Stimulated activated memory B cell treated with anti-CD40 and anti-IgM and Interleukin-4, amounts not matched to agents 10 μg/mL and 1 μg/mL and 100 μg/mL, for 72 hours (primary cell): ENCODE data around the gene SYTL2.
"Not testable (repeated sequence)": the region's sequence is repeated elsewhere in the genome, so short reads cannot be mapped to it uniquely, and the experiment has no call there.

Source experiments
- ATAC-seq: fragments of 150-1000 bp; cut with Tn5 transposase; 2 replicates; pipeline ENCODE4 v1.10.0; 2021
- H3K27ac Mint-ChIP-seq: one replicate; pipeline ENCODE4 v1.8.0; 2022; ENCODE audit warnings: mild to moderate bottlenecking, mixed read lengths
- H3K27me3 Mint-ChIP-seq: one replicate; pipeline ENCODE4 v1.8.0; 2022; ENCODE audit warnings: mixed read lengths
- H3K36me3 Mint-ChIP-seq: one replicate; pipeline ENCODE4 v1.8.0; 2022; ENCODE audit warnings: mixed read lengths
- H3K4me1 Mint-ChIP-seq: one replicate; pipeline ENCODE4 v1.8.0; 2022; ENCODE audit warnings: mixed read lengths
- H3K4me3 Mint-ChIP-seq: one replicate; pipeline ENCODE4 v1.8.0; 2022; ENCODE audit warnings: mild to moderate bottlenecking, moderate library complexity, mixed read lengths
- H3K9me3 Mint-ChIP-seq: one replicate; pipeline ENCODE4 v1.8.0; 2022; ENCODE audit warnings: mixed read lengths

SYTL2 gene

GRCh38 chr11:85663753-85664614 lies 147.0 kb downstream of the SYTL2 start:
- H3K4me1 Mint-ChIP-seq: peaks cover 41% of the 10 kb centered on the region
- peak overlapping the region; percentile 91 for H3K27ac Mint-ChIP-seq
- no peaks in the 10 kb centered on the region for H3K27me3 Mint-ChIP-seq
- H3K4me3 Mint-ChIP-seq: peak overlapping the region; percentile 96
- peak; percentile 83 for ATAC-seq
- H3K9me3 Mint-ChIP-seq: no peaks in the 10 kb centered on the region
- H3K36me3 Mint-ChIP-seq: peaks cover 39% of the 10 kb centered on the region

DNA sequence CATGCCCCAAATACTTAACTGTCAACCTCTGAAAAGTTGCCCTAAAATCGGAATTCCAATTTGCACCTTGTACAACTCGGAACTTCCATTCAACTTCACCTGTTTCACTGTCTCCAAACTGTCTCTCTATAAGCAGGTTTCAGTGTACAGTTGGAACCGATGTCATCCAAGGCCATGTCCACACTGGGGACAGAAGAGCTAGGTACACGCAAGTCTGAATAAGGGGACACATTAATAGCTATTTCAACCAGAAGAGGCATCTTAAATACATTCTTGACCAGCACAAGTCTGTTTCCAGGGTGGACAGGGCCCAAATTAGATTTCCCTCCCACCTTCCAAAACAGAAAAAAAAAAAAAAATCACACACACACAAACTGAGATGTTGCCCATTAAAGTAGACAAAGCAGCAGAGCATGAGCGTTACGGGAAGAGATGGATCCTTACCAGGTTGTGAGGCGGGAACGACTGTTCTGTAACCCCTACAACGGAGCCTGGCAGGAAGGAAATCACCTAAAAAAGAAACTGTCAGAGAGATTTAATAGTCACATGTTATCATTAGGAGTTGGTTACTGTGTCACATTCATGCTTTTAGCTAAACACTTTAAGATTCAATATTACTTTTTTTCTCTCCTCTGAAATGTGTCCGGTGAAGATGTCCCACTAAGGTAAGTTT lies 147.7 kb downstream of the SYTL2 start:
- H3K4me1 Mint-ChIP-seq: peaks cover 41% of the 10 kb centered on the region

GRCh38 chr11:85661972-85662664 lies 148.8 kb downstream of the SYTL2 start:
- ATAC-seq: no peak
- Mint-ChIP-seq H3K27me3 (no peaks in the 10 kb centered on the region), H3K27ac (no peak overlapping the region), H3K4me1 (peaks cover 41% of the 10 kb centered on the region), H3K36me3 (peaks cover 39% of the 10 kb centered on the region), H3K4me3 (peak overlapping the region; percentile 41), H3K9me3 (no peaks in the 10 kb centered on the region)

More for the DNA sequence above, 147.7 kb downstream of the SYTL2 start:
- H3K27me3 Mint-ChIP-seq: no peaks in the 10 kb centered on the region
- peaks cover 39% of the 10 kb centered on the region for H3K36me3 Mint-ChIP-seq
- ATAC-seq: no peak
- H3K4me3 Mint-ChIP-seq: peak overlapping the region; percentile 96
- no peaks in the 10 kb centered on the region for H3K9me3 Mint-ChIP-seq
- peak overlapping the region; percentile 91 for H3K27ac Mint-ChIP-seq

DNA sequence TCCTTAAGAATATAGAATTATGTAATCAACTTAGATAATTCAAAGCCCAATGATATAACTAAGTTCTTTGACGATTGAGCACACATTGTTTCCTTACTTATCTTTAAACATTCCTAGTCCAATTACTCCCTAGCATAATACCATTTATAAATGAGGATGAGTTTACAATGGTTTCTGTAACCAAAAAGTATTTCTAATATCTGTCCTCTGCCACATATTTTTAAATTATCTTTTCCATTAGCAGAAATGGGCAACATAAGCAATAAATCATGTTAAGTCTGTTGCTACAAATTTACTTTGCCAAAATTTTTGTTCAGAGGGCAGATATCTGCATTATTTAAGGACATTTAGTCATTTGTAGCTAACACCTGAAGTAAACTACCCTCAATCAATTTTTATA lies 152.8 kb downstream of the SYTL2 start:
- Mint-ChIP-seq H3K4me1 (peaks cover 32% of the 10 kb centered on the region), H3K4me3 (no peak overlapping the region), H3K36me3 (peaks cover 34% of the 10 kb centered on the region), H3K9me3 (no peaks in the 10 kb centered on the region), H3K27me3 (no peaks in the 10 kb centered on the region), H3K27ac (no peak overlapping the region)
- no peak for ATAC-seq

DNA sequence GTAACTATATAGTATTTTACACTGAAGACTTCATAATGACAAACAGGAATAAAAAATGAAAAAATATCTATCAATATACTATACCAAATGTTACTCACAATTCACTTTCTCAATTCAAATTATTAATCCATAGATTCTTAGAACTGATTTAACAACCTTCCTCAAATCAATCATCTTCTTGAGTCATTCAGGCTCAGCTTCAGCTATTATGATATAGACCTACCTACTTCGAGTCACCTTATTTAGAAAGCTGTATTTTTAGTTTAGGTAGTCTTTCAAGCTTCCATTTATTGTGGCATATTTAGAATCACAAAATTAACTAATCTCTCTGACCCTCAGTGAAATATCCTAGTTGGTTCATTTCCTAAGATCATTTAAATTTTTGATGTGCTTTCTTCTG lies 154.2 kb downstream of the SYTL2 start:
- ATAC-seq: no peak

DNA sequence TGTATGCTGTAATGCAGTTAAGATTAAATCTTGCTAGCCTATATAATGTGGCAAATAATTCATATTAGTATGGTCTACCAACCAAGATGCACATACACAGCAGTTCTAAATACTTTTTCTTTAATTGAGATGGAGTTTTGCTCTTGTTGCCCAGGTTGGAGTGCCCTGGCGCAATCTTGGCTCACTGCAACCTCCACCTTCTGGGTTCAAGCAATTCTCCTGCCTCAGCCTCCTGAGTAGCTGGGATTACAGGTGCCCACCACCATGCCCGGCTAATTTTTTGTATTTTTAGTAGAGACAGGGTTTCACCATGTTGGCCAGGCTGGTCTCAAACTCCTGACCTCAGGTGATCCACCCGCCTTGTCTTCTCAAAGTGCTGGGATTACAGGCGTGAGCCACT lies 156.6 kb downstream of the SYTL2 start:
- not testable (repeated sequence) for H3K9me3 Mint-ChIP-seq, H3K27me3 Mint-ChIP-seq, H3K27ac Mint-ChIP-seq, ATAC-seq, H3K4me3 Mint-ChIP-seq
- H3K4me1 Mint-ChIP-seq: peaks cover 10% of the 10 kb centered on the region
- H3K36me3 Mint-ChIP-seq: peaks cover 23% of the 10 kb centered on the region

More for the DNA sequence above, 154.2 kb downstream of the SYTL2 start:
- H3K4me1 Mint-ChIP-seq: peaks cover 32% of the 10 kb centered on the region
- H3K9me3 Mint-ChIP-seq: no peaks in the 10 kb centered on the region
- peaks cover 35% of the 10 kb centered on the region for H3K36me3 Mint-ChIP-seq
- H3K27me3 Mint-ChIP-seq: no peaks in the 10 kb centered on the region
- no peak overlapping the region for H3K4me3 Mint-ChIP-seq
- H3K27ac Mint-ChIP-seq: no peak overlapping the region

GRCh38 chr11:85652786-85653447 lies 158.0 kb downstream of the SYTL2 start:
- no peak for ATAC-seq
- peaks cover 22% of the 10 kb centered on the region for H3K36me3 Mint-ChIP-seq
- H3K4me3 Mint-ChIP-seq: no peak overlapping the region
- peaks cover 9% of the 10 kb centered on the region for H3K4me1 Mint-ChIP-seq
- H3K27me3 Mint-ChIP-seq: no peaks in the 10 kb centered on the region
- no peak overlapping the region for H3K27ac Mint-ChIP-seq
- no peaks in the 10 kb centered on the region for H3K9me3 Mint-ChIP-seq

- H3K9me3 Mint-ChIP-seq: no peaks in the 10 kb centered on the region
- no peak overlapping the region for H3K4me3 Mint-ChIP-seq
- no peaks in the 10 kb centered on the region for H3K27me3 Mint-ChIP-seq
- peaks cover 22% of the 10 kb centered on the region for H3K36me3 Mint-ChIP-seq
- H3K4me1 Mint-ChIP-seq: peaks cover 9% of the 10 kb centered on the region
- ATAC-seq: no peak
- no peak overlapping the region for H3K27ac Mint-ChIP-seq
Observed at GRCh38 chr11:85651118-85651517, 159.8 kb downstream of the SYTL2 start.

DNA sequence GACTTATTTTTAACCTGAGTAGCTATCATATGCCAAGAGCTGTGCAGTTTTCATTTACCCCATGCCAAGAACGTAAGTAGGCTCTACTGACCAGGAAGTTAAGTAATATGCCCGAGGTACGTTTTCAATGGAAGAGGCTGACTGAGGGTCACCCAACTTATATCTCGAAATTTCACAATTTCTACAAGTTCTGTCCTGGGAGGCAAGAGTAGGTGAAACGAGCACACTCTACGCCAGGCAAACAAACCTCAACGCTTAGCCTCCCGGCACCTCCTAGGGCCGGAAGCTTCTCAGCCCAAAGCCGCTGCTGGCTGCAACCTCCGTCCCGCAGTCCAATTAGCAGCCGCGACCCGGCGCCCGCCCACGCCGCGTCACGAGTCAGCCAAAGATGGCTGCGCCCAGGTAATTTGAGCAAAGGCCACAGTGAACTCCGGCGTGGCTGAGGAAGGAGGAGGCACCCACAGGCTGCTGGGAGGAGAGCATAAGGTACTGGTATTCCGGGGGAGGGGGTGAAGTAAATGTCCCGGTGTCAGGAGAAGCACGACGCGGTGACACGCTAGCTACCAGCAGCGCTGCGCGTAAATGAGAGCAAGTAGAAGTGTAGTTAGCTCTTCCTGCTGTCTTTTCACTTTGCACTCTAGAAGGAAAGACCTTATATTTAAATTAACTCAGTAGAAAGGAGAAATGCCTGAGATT lies 163.2 kb downstream of the SYTL2 start, which contains the start of gene TMEM126A:
TSS of gene TMEM126A (plus strand) at position 364 of the 696 bp plus-strand sequence. CDS start 2,289 bp downstream, outside the sequence.
- H3K4me3 Mint-ChIP-seq: peak within 1 kb of the TSS; percentile 90
- H3K27ac Mint-ChIP-seq: peak within 1 kb of the TSS; percentile 89
- H3K36me3 Mint-ChIP-seq: peaks cover 16% of the 10 kb centered on the region

DNA sequence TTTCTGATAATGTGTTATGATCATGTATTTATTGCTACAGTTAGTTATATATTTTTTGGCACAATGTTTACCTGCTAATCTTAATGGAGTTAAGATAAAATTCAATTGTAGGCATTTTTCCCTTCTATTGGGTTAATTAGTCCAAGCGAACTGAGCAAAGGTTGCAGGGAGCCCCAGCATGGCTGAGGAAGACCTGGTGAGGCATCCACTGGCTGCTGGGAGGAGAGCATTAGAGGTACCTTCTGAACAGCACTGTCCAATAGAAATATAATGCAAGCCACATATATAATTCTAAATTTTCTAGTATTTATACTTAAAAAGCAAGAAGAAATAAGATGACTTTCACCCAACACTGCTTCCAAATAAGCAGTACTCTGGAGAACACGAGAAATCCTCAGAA lies 163.9 kb downstream of the SYTL2 start:
- H3K4me1 Mint-ChIP-seq: no peaks in the 10 kb centered on the region
- H3K36me3 Mint-ChIP-seq: peaks cover 11% of the 10 kb centered on the region
- H3K27me3 Mint-ChIP-seq: peaks cover 14% of the 10 kb centered on the region
- H3K27ac Mint-ChIP-seq: peak overlapping the region; percentile 89
- no peak for ATAC-seq
- H3K4me3 Mint-ChIP-seq: peak overlapping the region; percentile 90
- no peaks in the 10 kb centered on the region for H3K9me3 Mint-ChIP-seq

More for the DNA sequence above, 163.2 kb downstream of the SYTL2 start, which contains the start of gene TMEM126A:
- ATAC-seq: peak; percentile 99
- no peaks in the 10 kb centered on the region for H3K9me3 Mint-ChIP-seq
- H3K4me1 Mint-ChIP-seq: no peaks in the 10 kb centered on the region
- peaks cover 7% of the 10 kb centered on the region for H3K27me3 Mint-ChIP-seq
